ENCODE results near the gene CER1. TPM values are rescaled to one million over a fixed set of nuclear protein-coding genes. Genes with fewer than 3 reads are reported as not detected.

CER1 gene
- total and polyA plus RNA-seq, 2 of the 8 experiments (the other 6 are each of a cell fraction or from before 2014, with no cell fraction given) = 0.26 to 3.4 TPM

- TF ChIP-seq, protein P1, sequence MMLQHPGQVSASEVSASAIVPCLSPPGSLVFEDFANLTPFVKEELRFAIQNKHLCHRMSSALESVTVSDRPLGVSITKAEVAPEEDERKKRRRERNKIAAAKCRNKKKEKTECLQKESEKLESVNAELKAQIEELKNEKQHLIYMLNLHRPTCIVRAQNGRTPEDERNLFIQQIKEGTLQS (IDR thresholded peaks at IDR 0.05; ENCODE audit: insufficient read depth, low read depth, low read length) = no peak
- no peak for TF ChIP-seq POU5F1 (IDR thresholded peaks at IDR 0.05; ENCODE audit: low read depth, low read length)
- no peak for TF ChIP-seq CTBP2 (IDR thresholded peaks at IDR 0.05; ENCODE audit: borderline replicate concordance, insufficient read depth, insufficient read length, low read length)
- TF ChIP-seq CBX8 (IDR thresholded peaks at IDR 0.05; ENCODE audit: borderline replicate concordance, low read depth, low read length) = no peak
Measured at GRCh38 chr9:14690948-14691730, 31.4 kb downstream of the CER1 start (continued).
